ENCODE data around the gene ANXA6. TPM values are rescaled to one million over a fixed set of nuclear protein-coding genes. Genes with fewer than 3 reads are reported as not detected.

The ANXA6 gene
- total and polyA plus RNA-seq, 2 of the 4 experiments (the other 2 are of a cell fraction) = 355 to 610 TPM

DNA sequence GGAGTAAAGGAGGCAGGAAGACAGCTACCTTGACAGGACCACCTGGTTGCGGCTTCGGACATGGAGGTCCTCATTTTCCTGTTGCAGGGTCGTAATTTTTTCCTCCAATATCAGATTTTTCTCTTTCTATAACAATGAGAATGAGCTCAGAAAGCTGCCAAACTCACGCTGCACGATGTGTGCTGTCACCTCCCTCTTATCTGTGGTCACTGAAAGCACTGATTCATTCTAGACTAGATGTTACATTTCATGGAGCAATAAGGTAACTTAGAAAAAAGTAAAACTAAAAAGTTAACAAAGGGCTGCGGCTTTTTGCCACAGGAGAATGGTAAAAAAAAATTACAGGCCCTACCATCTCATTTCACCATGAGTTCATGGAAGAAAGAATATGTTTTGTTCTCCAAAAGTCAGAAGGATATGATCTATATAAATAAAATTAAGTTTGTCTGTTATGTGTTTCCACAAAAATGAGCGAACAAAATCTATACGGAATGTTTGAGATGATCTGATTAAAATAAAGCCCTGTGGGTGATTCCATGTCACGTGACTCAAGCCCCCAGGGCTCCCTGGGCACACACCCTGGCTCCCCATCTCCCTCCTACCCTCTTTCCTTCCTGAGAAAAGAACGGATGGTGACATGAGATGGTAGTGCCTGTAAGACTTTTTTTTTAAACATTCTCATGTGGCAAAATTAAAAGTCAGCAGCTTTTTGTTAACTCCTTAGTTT, 26.9 kb upstream of the ANXA6 start:
- Histone ChIP-seq H3K23ac (ENCODE audit: low read depth, low read length) (no peak overlapping the region), H2BK120ac (ENCODE audit: low read depth, low read length) (no peak overlapping the region), H2AK9ac (replicated peaks; ENCODE audit: low read depth, low read length, poor library complexity) (no peak overlapping the region), H3K79me1 (ENCODE audit: low read depth in 1 of 2, low read length in 2 of 2) (no peaks in the 10 kb centered on the region), H3K36me3 (ENCODE audit: control insufficient read depth, insufficient read depth, low read length) (no peaks in the 10 kb centered on the region), H3K9ac (ENCODE audit: low read depth, low read length) (no peak overlapping the region), H4K91ac (ENCODE audit: insufficient read depth, low read depth, low read length) (no peak overlapping the region), H3K4me2 (ENCODE audit: low read depth, low read length) (no peak overlapping the region), H3K4me3 (ENCODE audit: insufficient read depth, low read depth, low read length) (no peak overlapping the region), H2BK5ac (ENCODE audit: low read depth, low read length, poor library complexity, severe bottlenecking) (no peak overlapping the region), H4K8ac (ENCODE audit: low read depth in 2 of 2, low read length in 2 of 2) (no peak overlapping the region), H3K9me1 (ENCODE audit: insufficient read depth, low read length) (no peaks in the 10 kb centered on the region), H3K4me1 (ENCODE audit: control insufficient read depth, insufficient read depth, low read length) (peaks cover 2% of the 10 kb centered on the region; the same call in 1 of the 2 replicates), H4K20me1 (ENCODE audit: insufficient read depth, low read length) (no peaks in the 10 kb centered on the region), H4K5ac (ENCODE audit: low read depth, low read length) (no peak overlapping the region), H2AK5ac (ENCODE audit: low read depth, low read length) (no peak overlapping the region), H3K56ac (ENCODE audit: extremely low read depth, insufficient read depth, low read length) (no peak overlapping the region), H3K27me3 (ENCODE audit: control insufficient read depth, insufficient read depth, low read length) (peaks cover 4% of the 10 kb centered on the region), H2AFZ (replicated peaks; ENCODE audit: low read length, poor library complexity) (no peak overlapping the region), H2BK20ac (ENCODE audit: low read depth, low read length) (no peak overlapping the region), H3K27ac (ENCODE audit: insufficient read depth, low read length) (no peak overlapping the region), H3K14ac (replicated peaks; ENCODE audit: low read depth, low read length) (no peak overlapping the region), H3K9me3 (ENCODE audit: control insufficient read depth, insufficient read depth, low read length) (no peaks in the 10 kb centered on the region), H2BK15ac (ENCODE audit: low read depth, low read length) (no peak overlapping the region), H3K4ac (ENCODE audit: low read depth, low read length) (no peak overlapping the region), H3K18ac (ENCODE audit: low read depth, low read length) (no peak overlapping the region)
- no CpG with 5 or more reads among the region's 10 CpGs for WGBS, 2 experiments (ENCODE audit: extremely low coverage in 2 of 2, insufficient read length in 1 of 2)
- intact Hi-C loops (cut with micrococcal nuclease) = loop anchor here (5.0 kb wide), 1 partner anchor 38 kb away; the partner anchor contains the start of gene CCDC69
- ChIA-PET CTCF (no interaction called here), POLR2A (ENCODE audit: unreplicated experiment) (no interaction called here)
- DNase-seq (no peak), ATAC-seq (ENCODE audit: low read depth) (no peak)
- dilution Hi-C loops (cut with HindIII; ENCODE audit: low sequenced_read_pairs, unreplicated experiment) = no loop called here
- BruUV-seq (replicated peaks) = no TSS peak
- TF ChIP-seq BHLHE40 (IDR thresholded peaks at IDR 0.05; ENCODE audit: low read depth, low read length) (no peak), MXI1 (IDR thresholded peaks at IDR 0.05; ENCODE audit: borderline replicate concordance, low read depth, low read length) (no peak), SMC3 (IDR thresholded peaks at IDR 0.05; ENCODE audit: low read depth, low read length) (no peak), RFX5 (IDR thresholded peaks at IDR 0.05; ENCODE audit: low read depth, low read length) (no peak), RCOR1 (IDR thresholded peaks at IDR 0.05; ENCODE audit: insufficient replicate concordance, low read length) (no peak), MAFK (IDR thresholded peaks at IDR 0.05; ENCODE audit: low read depth, low read length) (no peak), RAD21 (IDR thresholded peaks at IDR 0.05; ENCODE audit: low read length) (no peak), POLR2A (IDR thresholded peaks at IDR 0.05; ENCODE audit: low read depth, low read length) (no peak), CEBPB (IDR thresholded peaks at IDR 0.05; ENCODE audit: low read depth, low read length) (no peak), MAZ (IDR thresholded peaks at IDR 0.05; ENCODE audit: borderline replicate concordance, low read depth, low read length) (no peak), FOS (IDR thresholded peaks at IDR 0.05; ENCODE audit: low read depth, low read length) (no peak), NFE2L2 (IDR thresholded peaks at IDR 0.05; ENCODE audit: low read depth, low read length) (no peak), CHD1 (IDR thresholded peaks at IDR 0.05; ENCODE audit: low read depth, low read length) (no peak)
- TF ChIP-seq, protein P1, sequence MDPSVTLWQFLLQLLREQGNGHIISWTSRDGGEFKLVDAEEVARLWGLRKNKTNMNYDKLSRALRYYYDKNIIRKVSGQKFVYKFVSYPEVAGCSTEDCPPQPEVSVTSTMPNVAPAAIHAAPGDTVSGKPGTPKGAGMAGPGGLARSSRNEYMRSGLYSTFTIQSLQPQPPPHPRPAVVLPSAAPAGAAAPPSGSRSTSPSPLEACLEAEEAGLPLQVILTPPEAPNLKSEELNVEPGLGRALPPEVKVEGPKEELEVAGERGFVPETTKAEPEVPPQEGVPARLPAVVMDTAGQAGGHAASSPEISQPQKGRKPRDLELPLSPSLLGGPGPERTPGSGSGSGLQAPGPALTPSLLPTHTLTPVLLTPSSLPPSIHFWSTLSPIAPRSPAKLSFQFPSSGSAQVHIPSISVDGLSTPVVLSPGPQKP (IDR thresholded peaks at IDR 0.05; ENCODE audit: borderline replicate concordance, low read depth, low read length) = no peak
- TF ChIP-seq, protein P2, sequence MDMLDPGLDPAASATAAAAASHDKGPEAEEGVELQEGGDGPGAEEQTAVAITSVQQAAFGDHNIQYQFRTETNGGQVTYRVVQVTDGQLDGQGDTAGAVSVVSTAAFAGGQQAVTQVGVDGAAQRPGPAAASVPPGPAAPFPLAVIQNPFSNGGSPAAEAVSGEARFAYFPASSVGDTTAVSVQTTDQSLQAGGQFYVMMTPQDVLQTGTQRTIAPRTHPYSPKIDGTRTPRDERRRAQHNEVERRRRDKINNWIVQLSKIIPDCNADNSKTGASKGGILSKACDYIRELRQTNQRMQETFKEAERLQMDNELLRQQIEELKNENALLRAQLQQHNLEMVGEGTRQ (IDR thresholded peaks at IDR 0.05; ENCODE audit: low read depth, low read length) = no peak
- TF ChIP-seq, protein P3, sequence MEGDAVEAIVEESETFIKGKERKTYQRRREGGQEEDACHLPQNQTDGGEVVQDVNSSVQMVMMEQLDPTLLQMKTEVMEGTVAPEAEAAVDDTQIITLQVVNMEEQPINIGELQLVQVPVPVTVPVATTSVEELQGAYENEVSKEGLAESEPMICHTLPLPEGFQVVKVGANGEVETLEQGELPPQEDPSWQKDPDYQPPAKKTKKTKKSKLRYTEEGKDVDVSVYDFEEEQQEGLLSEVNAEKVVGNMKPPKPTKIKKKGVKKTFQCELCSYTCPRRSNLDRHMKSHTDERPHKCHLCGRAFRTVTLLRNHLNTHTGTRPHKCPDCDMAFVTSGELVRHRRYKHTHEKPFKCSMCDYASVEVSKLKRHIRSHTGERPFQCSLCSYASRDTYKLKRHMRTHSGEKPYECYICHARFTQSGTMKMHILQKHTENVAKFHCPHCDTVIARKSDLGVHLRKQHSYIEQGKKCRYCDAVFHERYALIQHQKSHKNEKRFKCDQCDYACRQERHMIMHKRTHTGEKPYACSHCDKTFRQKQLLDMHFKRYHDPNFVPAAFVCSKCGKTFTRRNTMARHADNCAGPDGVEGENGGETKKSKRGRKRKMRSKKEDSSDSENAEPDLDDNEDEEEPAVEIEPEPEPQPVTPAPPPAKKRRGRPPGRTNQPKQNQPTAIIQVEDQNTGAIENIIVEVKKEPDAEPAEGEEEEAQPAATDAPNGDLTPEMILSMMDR (conservative IDR thresholded peaks at IDR 0.05; ENCODE audit: low read depth, low read length) = no peak
- in situ Hi-C loops (cut with MboI; ENCODE audit: low sequenced_read_pairs) = no loop called here

Measured in IMR-90 (cell line).